K562 (cell line): Measurements from ENCODE around the gene EPHB2. TPM values are rescaled to one million over a fixed set of nuclear protein-coding genes. Genes with fewer than 3 reads are reported as not detected.

Experiments used
- ATAC-seq: fragments of 200-7000 bp; cut with Tn5 transposase; 3 replicates; pipeline ENCODE4 v1.9.1; 2020; ENCODE audit warnings: moderate library complexity
- BruUV-seq: library from RNA; stranded (reverse); fragments of 400-500 nt; replicated peaks from 2 replicates; lab custom pipeline; 2021; lab: Mats Ljungman, UMichigan
- CTCF ChIA-PET: fragments of 300-600 bp; formaldehyde crosslinking; extraction: SDS; loops from one replicate; lab custom pipeline; 2021; ENCODE audit warnings: low intra/inter-chr PET ratio; lab: Yijun Ruan, JAX
- POLR2A ChIA-PET: fragments of 300-600, 350-650 bp; sonication (Branson Sonifier 250); formaldehyde crosslinking; extraction: SDS; loops from one replicate; lab custom pipeline; 2021; ENCODE audit warnings: antibody characterized with exemption, inconsistent platforms; lab: Yijun Ruan, JAX
- DNase-seq, 4 experiments: peaks; one replicate each; pipeline versions ENCODE4 v3.0.0 to v3.0.0-alpha.2; 2011 to 2018; ENCODE audit warnings: low spot score in 3 of 4, mixed read lengths in 3 of 4; ENCODE audit errors: extremely low read depth in 1 of 4
- FAIRE-seq: peaks from 2 replicates; lab custom pipeline; 2011; peaks lifted over from hg19 to GRCh38; lab: Jason Lieb, UNC
- H2AFZ ChIP-seq: 2 replicates; pipeline ENCODE4 v1.6.0; 2011; ENCODE audit warnings: low read depth, low read length, control low read depth, inconsistent platforms
- H3K27ac ChIP-seq: fragments of 200-600 bp; 3 replicates; pipeline ENCODE4 v1.8.0; 2011; ENCODE audit warnings: low read depth, mild to moderate bottlenecking, control low read depth, inconsistent platforms, low read length, moderate library complexity, mixed read lengths; ENCODE audit errors: extremely low read depth
- H3K27me3 ChIP-seq, 2 experiments: fragments of 300-600 bp in 1 of 2; 2 replicates in 1 of 2; 3 replicates in 1 of 2; pipeline versions ENCODE4 v1.6.0 to v1.8.0; 2011; ENCODE audit warnings: inconsistent platforms in 2 of 2, low read length in 2 of 2, mild to moderate bottlenecking in 1 of 2, mixed read lengths in 1 of 2, moderate library complexity in 1 of 2; ENCODE audit not compliant: control insufficient read depth in 2 of 2, insufficient read depth in 2 of 2
- H3K36me3 ChIP-seq: fragments of 300-600 bp; 3 replicates; pipeline ENCODE4 v1.8.0; 2011; ENCODE audit warnings: mild to moderate bottlenecking, low read length, inconsistent platforms; ENCODE audit not compliant: control insufficient read depth, insufficient read depth
- H3K4me1 ChIP-seq, 2 experiments: fragments of 200-600 bp in 1 of 2; replicated peaks in 1 of 2; 2 replicates in 1 of 2; 3 replicates in 1 of 2; pipeline versions ENCODE4 v1.5.1 to v1.8.0; 2011; ENCODE audit warnings: inconsistent platforms in 2 of 2, low read length in 2 of 2, mild to moderate bottlenecking in 1 of 2, mixed read lengths in 1 of 2, moderate library complexity in 1 of 2; ENCODE audit not compliant: control insufficient read depth in 2 of 2, insufficient read depth in 2 of 2
- H3K4me2 ChIP-seq: 2 replicates; pipeline ENCODE4 v1.6.1; 2011; ENCODE audit warnings: low read length, control low read depth, inconsistent platforms, mixed read lengths; ENCODE audit not compliant: insufficient read depth
- H3K4me3 ChIP-seq: fragments of 200-600 bp; sonication (generic), shearing (Covaris generic); 2 replicates; pipeline ENCODE4 v1.5.1; 2016; ENCODE audit warnings: control low read depth, inconsistent platforms
- H3K79me2 ChIP-seq: fragments of 200-600 bp; 3 replicates; pipeline ENCODE4 v1.8.0; 2011; ENCODE audit warnings: low read length, inconsistent platforms; ENCODE audit not compliant: control insufficient read depth, insufficient read depth
- H3K9ac ChIP-seq, 2 experiments: 2 replicates each; pipeline versions ENCODE4 v1.6.0 to v1.6.1; 2011; ENCODE audit warnings: low read depth in 2 of 2, low read length in 2 of 2, control low read depth in 1 of 2, inconsistent platforms in 1 of 2, mild to moderate bottlenecking in 1 of 2, mixed read lengths in 1 of 2; ENCODE audit not compliant: insufficient read depth in 1 of 2
- H3K9me1 ChIP-seq: one replicate; pipeline ENCODE4 v1.6.0; 2011; ENCODE audit warnings: inconsistent platforms, mild to moderate bottlenecking, low read length, moderate library complexity; ENCODE audit not compliant: control insufficient read depth, insufficient read depth
- H3K9me3 ChIP-seq: replicated peaks from 2 replicates; pipeline ENCODE4 v1.5.1; 2011; ENCODE audit warnings: low read depth, low read length, inconsistent platforms; ENCODE audit not compliant: control insufficient read depth, insufficient read depth
- H4K20me1 ChIP-seq: replicated peaks from 2 replicates; pipeline ENCODE4 v1.6.1; 2011; ENCODE audit warnings: low read length, inconsistent platforms, mixed read lengths; ENCODE audit not compliant: control insufficient read depth, insufficient read depth
- BCOR ChIP-seq: fragments of 450-650 bp; IDR thresholded peaks from 2 replicates; pipeline ENCODE4 v1.6.1; 2016
- MAFG ChIP-seq: fragments of 450-650 bp; conservative IDR thresholded peaks from 2 replicates; pipeline ENCODE4 v1.6.1; 2016; ENCODE audit warnings: missing genetic modification characterization, missing compliant biosample characterization
- PHF8 ChIP-seq: fragments of 200-600 bp; sonication (generic); IDR thresholded peaks from 2 replicates; pipeline ENCODE4 v1.6.1; 2012; ENCODE audit warnings: mixed run types, mild to moderate bottlenecking, inconsistent platforms, low read length, moderate library complexity, borderline replicate concordance
- POLR3G ChIP-seq: IDR thresholded peaks from 2 replicates; pipeline ENCODE4 v1.6.1; 2011; ENCODE audit not compliant: insufficient read length, insufficient replicate concordance; ENCODE audit errors: extremely low read depth
- RAD21 ChIP-seq, 2 experiments: fragments of 250-450 bp in 1 of 2; fragments of 450-650 bp in 1 of 2; sonication (Bioruptor Pico) in 1 of 2; formaldehyde crosslinking in 1 of 2; IDR thresholded peaks in 1 of 2; conservative IDR thresholded peaks in 1 of 2; 2 replicates each; pipeline versions ENCODE4 v1.4.0 to v1.8.0; 2020 to 2022; ENCODE audit warnings: mild to moderate bottlenecking in 2 of 2, moderate library complexity in 1 of 2
- RBM25 ChIP-seq: fragments of 200-400 bp; formaldehyde crosslinking; IDR thresholded peaks from 2 replicates; pipeline ENCODE4 v1.6.1; 2018; ENCODE audit warnings: low read length, low read depth, moderate library complexity; ENCODE audit not compliant: severe bottlenecking
- SMARCA5 ChIP-seq: fragments of 450-650 bp; IDR thresholded peaks from 2 replicates; pipeline ENCODE4 v1.6.1; 2016
- ZFP36 ChIP-seq: fragments of 150-350 bp; IDR thresholded peaks from 2 replicates; pipeline ENCODE4 v1.6.1; 2018; ENCODE audit warnings: low read length, low read depth; ENCODE audit not compliant: partially characterized antibody
- WGBS: fragments of 100-300 bp; shearing (Covaris generic); methylation state at CpG from one replicate; pipeline ENCODE4 v1.1.6; 2016; ENCODE audit warnings: low coverage, mixed read lengths; ENCODE audit not compliant: insufficient coverage; ENCODE audit errors: missing lambda C conversion rate; 5-methylcytosine and 5-hydroxymethylcytosine counted together
- in situ Hi-C: fragments of 300-500 bp; cut with MboI; formaldehyde crosslinking; loops from 4 replicates; pipeline ENCODE4 v1.15.0; 2018; ENCODE audit warnings: inconsistent platforms, mixed read lengths
- intact Hi-C: fragments of 100-400 bp; cut with micrococcal nuclease; formaldehyde crosslinking; loops from 2 replicates; pipeline ENCODE4 v1.14.2; 2022
- polyA plus RNA-seq, 8 experiments: library from polyadenylated mRNA; depleted of rRNA in 4 of 8; stranded (reverse) in 5 of 8; unstranded in 3 of 8; fragments of >200 nt; fragmentation: Nextera tagmentation in 2 of 8; fragmentation: Illumina TruSeq in 1 of 8; extraction: Ambion mirVana in 2 of 8; extraction: Trizol in 1 of 8; gene quantifications; 2 replicates each; pipeline versions ENCODE4 v1.2.1 to v1.2.3, GENCODE V29; 2011 to 2014; ENCODE audit warnings: inconsistent platforms in 1 of 8, missing spikeins in 1 of 8
- total RNA-seq, 7 experiments: library from RNA; depleted of rRNA in 6 of 7; stranded (reverse); fragments of >200 nt in 6 of 7; fragmentation: Illumina TruSeq in 2 of 7; extraction: Trizol in 2 of 7; gene quantifications; 2 replicates each; pipeline versions ENCODE4 v1.2.1 to v1.2.3, GENCODE V29; 2011 to 2021; ENCODE audit warnings: low replicate concordance in 1 of 7
- TF ChIP-seq, protein P1 (sequence below), 3 experiments: IDR thresholded peaks in 2 of 3; conservative IDR thresholded peaks in 1 of 3; 2 replicates each; pipeline ENCODE4 v1.5.1; 2011 to 2012; ENCODE audit warnings: low read length in 3 of 3, mild to moderate bottlenecking in 3 of 3, control low read depth in 2 of 3, improper control_type of control experiment in 1 of 3, inconsistent platforms in 1 of 3, low read depth in 1 of 3, mixed read lengths in 1 of 3, moderate library complexity in 1 of 3; ENCODE audit not compliant: insufficient read depth in 2 of 3
- TF ChIP-seq, protein P2 (sequence below): IDR thresholded peaks from 2 replicates; pipeline ENCODE4 v1.6.1; 2011; ENCODE audit warnings: borderline replicate concordance, low read depth, mild to moderate bottlenecking, moderate library complexity, low read length; ENCODE audit not compliant: insufficient read depth, poor library complexity, severe bottlenecking
- TF ChIP-seq, protein P3 (sequence below): sonication (generic); formaldehyde crosslinking; IDR thresholded peaks from 2 replicates; pipeline ENCODE4 v1.8.1; 2023; ENCODE audit warnings: mild to moderate bottlenecking, missing genetic modification reagents

EPHB2 gene
- total and polyA plus RNA-seq, 9 of the 15 experiments (the other 6 are each of a cell fraction or from before 2014, with no cell fraction given) = not detected

DNA sequence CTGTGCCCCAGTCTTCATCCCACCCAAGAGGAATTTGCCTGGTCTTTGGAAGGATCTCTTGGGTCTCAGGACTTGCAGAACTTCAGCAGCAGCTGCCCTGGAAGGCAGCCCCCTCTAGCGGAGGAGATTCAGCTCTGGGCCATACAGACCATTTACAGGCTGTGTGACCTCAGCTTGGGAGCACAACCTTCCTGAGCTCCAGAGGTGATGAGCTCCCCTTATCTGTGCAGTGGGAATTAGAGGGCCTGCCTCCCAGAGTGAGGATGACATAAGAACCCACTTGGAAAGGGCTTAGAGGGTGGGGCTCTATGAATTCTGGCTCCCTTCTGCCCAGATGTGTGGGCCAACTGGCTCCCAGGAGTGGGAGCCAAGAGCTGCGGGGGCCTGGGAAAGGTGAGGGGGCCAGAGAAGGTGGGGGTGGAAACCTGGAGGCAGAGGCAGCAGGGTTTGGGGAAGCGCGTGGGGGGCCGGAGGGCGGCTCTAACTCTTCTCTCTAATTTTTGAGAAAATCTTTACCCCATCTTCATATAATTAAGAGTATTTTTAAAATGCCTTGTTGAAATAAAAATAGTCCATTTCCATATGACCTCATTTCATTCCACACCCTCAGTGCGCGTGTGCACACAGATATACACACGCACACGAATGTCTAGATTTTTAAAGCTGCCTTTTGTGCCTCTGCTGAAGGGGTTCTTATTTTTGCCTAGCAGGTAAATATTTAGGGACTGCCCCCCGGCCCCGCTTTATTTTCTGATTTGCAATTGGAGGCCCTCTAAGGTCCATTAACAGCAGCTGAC is 21.5 kb downstream of the EPHB2 start:
- no peak overlapping the region for H2AFZ ChIP-seq
- FAIRE-seq = peak; percentile 75
- peaks cover 0 to 6% of the 10 kb centered on the region in 2 experiments; a peak in 1 of 5 replicates for H3K4me1 ChIP-seq
- no peaks in the 10 kb centered on the region for H3K9me3 ChIP-seq
- H3K27ac ChIP-seq = no peak overlapping the region
- CTCF ChIA-PET = no interaction called here
- H3K9ac ChIP-seq = no peak overlapping the region
- H3K27me3 ChIP-seq = peaks cover 20 to 63% of the 10 kb centered on the region in 2 experiments; a peak in 4 of 5 replicates
- peak in 3 of 4 experiments; percentile 39 to 56 (median 47) for DNase-seq
- POLR2A ChIA-PET = interaction anchor here (0.9 to 1.6 kb wide), 3 partner anchors 9 to 130 kb away, joined by 3 to 5 read pairs (median 3); no protein-coding TSS in a partner anchor
- no peaks in the 10 kb centered on the region for H3K79me2 ChIP-seq
- H3K9me1 ChIP-seq = no peaks in the 10 kb centered on the region
- H3K4me3 ChIP-seq = no peak overlapping the region
- intact Hi-C loops (loop anchor here (2.0 kb wide), 1 partner anchor 27 kb away; no protein-coding TSS in a partner anchor), in situ Hi-C loops (no loop called here)
- peak; percentile 76 for ATAC-seq
- WGBS = 4% methylated on average over 12 of the region's 12 CpGs
- TF ChIP-seq SMARCA5 (peak; percentile 36; the same call in 1 of the 2 replicates), RAD21 (CRISPR knock-in tag; conservative IDR thresholded peaks at IDR 0.05 in 1 of 2, IDR thresholded peaks at IDR 0.05 in 1 of 2) (peak in 1 of 2 experiments; percentile 57; a peak in 2 of 4 replicates), MAFG (tag) (no peak), BCOR (0 out of 2 replicates have a peak, but pooled peaks have one; percentile 22), POLR3G (no peak), RBM25 (peak; percentile 62), PHF8 (no peak), ZFP36 (peak; percentile 94)
- TF ChIP-seq, protein P1, sequence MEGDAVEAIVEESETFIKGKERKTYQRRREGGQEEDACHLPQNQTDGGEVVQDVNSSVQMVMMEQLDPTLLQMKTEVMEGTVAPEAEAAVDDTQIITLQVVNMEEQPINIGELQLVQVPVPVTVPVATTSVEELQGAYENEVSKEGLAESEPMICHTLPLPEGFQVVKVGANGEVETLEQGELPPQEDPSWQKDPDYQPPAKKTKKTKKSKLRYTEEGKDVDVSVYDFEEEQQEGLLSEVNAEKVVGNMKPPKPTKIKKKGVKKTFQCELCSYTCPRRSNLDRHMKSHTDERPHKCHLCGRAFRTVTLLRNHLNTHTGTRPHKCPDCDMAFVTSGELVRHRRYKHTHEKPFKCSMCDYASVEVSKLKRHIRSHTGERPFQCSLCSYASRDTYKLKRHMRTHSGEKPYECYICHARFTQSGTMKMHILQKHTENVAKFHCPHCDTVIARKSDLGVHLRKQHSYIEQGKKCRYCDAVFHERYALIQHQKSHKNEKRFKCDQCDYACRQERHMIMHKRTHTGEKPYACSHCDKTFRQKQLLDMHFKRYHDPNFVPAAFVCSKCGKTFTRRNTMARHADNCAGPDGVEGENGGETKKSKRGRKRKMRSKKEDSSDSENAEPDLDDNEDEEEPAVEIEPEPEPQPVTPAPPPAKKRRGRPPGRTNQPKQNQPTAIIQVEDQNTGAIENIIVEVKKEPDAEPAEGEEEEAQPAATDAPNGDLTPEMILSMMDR (IDR thresholded peaks at IDR 0.05 in 2 of 3, conservative IDR thresholded peaks at IDR 0.05 in 1 of 3; ENCODE audit: insufficient read depth in 2 of 3, low read depth in 1 of 3, low read length in 3 of 3) = peak; percentile 55 to 64 (median 62)
- TF ChIP-seq, protein P2, sequence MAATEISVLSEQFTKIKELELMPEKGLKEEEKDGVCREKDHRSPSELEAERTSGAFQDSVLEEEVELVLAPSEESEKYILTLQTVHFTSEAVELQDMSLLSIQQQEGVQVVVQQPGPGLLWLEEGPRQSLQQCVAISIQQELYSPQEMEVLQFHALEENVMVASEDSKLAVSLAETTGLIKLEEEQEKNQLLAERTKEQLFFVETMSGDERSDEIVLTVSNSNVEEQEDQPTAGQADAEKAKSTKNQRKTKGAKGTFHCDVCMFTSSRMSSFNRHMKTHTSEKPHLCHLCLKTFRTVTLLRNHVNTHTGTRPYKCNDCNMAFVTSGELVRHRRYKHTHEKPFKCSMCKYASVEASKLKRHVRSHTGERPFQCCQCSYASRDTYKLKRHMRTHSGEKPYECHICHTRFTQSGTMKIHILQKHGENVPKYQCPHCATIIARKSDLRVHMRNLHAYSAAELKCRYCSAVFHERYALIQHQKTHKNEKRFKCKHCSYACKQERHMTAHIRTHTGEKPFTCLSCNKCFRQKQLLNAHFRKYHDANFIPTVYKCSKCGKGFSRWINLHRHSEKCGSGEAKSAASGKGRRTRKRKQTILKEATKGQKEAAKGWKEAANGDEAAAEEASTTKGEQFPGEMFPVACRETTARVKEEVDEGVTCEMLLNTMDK = peak; percentile 35
- TF ChIP-seq, protein P3, sequence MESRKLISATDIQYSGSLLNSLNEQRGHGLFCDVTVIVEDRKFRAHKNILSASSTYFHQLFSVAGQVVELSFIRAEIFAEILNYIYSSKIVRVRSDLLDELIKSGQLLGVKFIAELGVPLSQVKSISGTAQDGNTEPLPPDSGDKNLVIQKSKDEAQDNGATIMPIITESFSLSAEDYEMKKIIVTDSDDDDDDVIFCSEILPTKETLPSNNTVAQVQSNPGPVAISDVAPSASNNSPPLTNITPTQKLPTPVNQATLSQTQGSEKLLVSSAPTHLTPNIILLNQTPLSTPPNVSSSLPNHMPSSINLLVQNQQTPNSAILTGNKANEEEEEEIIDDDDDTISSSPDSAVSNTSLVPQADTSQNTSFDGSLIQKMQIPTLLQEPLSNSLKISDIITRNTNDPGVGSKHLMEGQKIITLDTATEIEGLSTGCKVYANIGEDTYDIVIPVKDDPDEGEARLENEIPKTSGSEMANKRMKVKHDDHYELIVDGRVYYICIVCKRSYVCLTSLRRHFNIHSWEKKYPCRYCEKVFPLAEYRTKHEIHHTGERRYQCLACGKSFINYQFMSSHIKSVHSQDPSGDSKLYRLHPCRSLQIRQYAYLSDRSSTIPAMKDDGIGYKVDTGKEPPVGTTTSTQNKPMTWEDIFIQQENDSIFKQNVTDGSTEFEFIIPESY (CRISPR knock-in tag) = no peak
- no peaks in the 10 kb centered on the region for H3K36me3 ChIP-seq
- no TSS peak for BruUV-seq
- H3K4me2 ChIP-seq = no peak overlapping the region
- 0 out of 2 replicates have a peak, but pooled peaks cover 6% of the 10 kb centered on the region for H4K20me1 ChIP-seq
